Measurements from ENCODE around the gene TMEM272. TPM values are rescaled to one million over a fixed set of nuclear protein-coding genes. Genes with fewer than 3 reads are reported as not detected.

The TMEM272 gene
- total RNA-seq, 1 donor from 2014 or later: 0.25 TPM

DNA sequence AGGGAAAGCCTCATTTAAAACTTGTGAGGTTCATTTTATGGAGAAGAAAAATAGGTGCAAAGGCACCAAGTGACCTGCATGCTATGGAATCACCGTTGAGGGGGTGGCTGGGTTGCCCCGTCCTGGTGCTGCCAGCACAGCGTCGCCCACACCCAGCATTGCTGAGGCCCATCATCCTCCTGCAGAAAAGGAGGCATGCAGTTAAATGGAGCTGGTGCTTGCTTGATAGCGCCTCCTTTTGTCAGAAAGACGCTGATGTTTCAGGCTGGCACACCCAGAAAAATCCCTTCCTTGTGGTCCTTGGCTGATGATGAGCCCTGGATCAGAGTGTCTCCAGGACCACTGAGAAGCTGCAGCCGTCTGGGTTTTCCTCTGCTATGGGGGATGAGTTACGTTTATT is 77.9 kb downstream of the TMEM272 start:
- no peaks in the 10 kb centered on the region for H3K9me3 ChIP-seq
- intact Hi-C loops (cut with DNase I): no loop called here
- H3K4me1 ChIP-seq: peaks cover 40% of the 10 kb centered on the region
- H3K4me3 ChIP-seq: no peak overlapping the region
- H3K27ac ChIP-seq: no peak overlapping the region
- H3K36me3 ChIP-seq: peaks cover 0 to 12% of the 10 kb centered on the region in 2 donors
- DNase-seq (ENCODE audit: extremely low spot score in 2 of 2): peak in 1 of 2 donors; percentile 76
- TF ChIP-seq POLR2A (IDR thresholded peaks at IDR 0.05): no peak
- TF ChIP-seq, protein P1, sequence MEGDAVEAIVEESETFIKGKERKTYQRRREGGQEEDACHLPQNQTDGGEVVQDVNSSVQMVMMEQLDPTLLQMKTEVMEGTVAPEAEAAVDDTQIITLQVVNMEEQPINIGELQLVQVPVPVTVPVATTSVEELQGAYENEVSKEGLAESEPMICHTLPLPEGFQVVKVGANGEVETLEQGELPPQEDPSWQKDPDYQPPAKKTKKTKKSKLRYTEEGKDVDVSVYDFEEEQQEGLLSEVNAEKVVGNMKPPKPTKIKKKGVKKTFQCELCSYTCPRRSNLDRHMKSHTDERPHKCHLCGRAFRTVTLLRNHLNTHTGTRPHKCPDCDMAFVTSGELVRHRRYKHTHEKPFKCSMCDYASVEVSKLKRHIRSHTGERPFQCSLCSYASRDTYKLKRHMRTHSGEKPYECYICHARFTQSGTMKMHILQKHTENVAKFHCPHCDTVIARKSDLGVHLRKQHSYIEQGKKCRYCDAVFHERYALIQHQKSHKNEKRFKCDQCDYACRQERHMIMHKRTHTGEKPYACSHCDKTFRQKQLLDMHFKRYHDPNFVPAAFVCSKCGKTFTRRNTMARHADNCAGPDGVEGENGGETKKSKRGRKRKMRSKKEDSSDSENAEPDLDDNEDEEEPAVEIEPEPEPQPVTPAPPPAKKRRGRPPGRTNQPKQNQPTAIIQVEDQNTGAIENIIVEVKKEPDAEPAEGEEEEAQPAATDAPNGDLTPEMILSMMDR (IDR thresholded peaks at IDR 0.05): no peak
- no peak for TF ChIP-seq POLR2AphosphoS5 (IDR thresholded peaks at IDR 0.05; ENCODE audit: insufficient read depth in 1 of 2, low read depth in 1 of 2)
- no peaks in the 10 kb centered on the region for H3K27me3 ChIP-seq

- H3K36me3 ChIP-seq: peaks cover 0 to 24% of the 10 kb centered on the region in 2 donors
- intact Hi-C loops (cut with DNase I): no loop called here
- no peak overlapping the region for H3K4me3 ChIP-seq
- TF ChIP-seq, protein P1 (IDR thresholded peaks at IDR 0.05): no peak
- TF ChIP-seq POLR2AphosphoS5 (IDR thresholded peaks at IDR 0.05; ENCODE audit: insufficient read depth in 1 of 2, low read depth in 1 of 2): no peak
- TF ChIP-seq POLR2A (IDR thresholded peaks at IDR 0.05): no peak
- DNase-seq (ENCODE audit: extremely low spot score in 2 of 2): no peak
- H3K9me3 ChIP-seq: no peaks in the 10 kb centered on the region
- peaks cover 27% of the 10 kb centered on the region for H3K4me1 ChIP-seq
- H3K27me3 ChIP-seq: no peaks in the 10 kb centered on the region
- peak overlapping the region; percentile 86 for H3K27ac ChIP-seq
Observed at GRCh38 chr13:51765142-51765515, 79.8 kb downstream of the TMEM272 start.

GRCh38 chr13:51764184-51765141 is 80.5 kb downstream of the TMEM272 start:
- peaks cover 0 to 29% of the 10 kb centered on the region in 2 donors for H3K36me3 ChIP-seq
- no peaks in the 10 kb centered on the region for H3K9me3 ChIP-seq
- intact Hi-C loops (cut with DNase I): no loop called here
- peak in 1 of 2 donors; percentile 94 for DNase-seq (ENCODE audit: extremely low spot score in 2 of 2)
- TF ChIP-seq POLR2A (IDR thresholded peaks at IDR 0.05) (no peak), POLR2AphosphoS5 (IDR thresholded peaks at IDR 0.05; ENCODE audit: insufficient read depth in 1 of 2, low read depth in 1 of 2) (peak; percentile 52 to 76)
- TF ChIP-seq, protein P1 (IDR thresholded peaks at IDR 0.05): no peak
- H3K4me3 ChIP-seq: no peak overlapping the region
- H3K27ac ChIP-seq: peak overlapping the region; percentile 86
- no peaks in the 10 kb centered on the region for H3K27me3 ChIP-seq
- peaks cover 20% of the 10 kb centered on the region for H3K4me1 ChIP-seq

DNA sequence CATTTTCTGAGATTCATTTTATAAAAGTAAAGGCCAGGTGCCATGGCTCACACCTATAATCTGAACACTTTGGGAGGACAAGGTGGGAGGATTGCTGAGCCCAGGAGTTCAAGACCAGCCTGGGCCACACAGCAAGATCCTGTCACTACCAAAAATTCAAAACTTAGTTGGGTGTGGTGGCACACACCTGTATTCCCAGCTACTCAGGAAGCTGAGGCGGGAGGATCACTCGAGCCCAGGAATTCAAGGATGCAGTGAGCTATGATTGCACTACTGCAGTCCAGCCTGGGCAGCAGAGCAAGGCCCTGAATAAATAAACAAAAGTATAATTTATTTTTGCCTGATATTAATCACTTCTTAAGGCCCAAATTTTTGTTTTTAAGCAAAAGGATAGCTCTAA is 81.5 kb downstream of the TMEM272 start:
- Histone ChIP-seq H3K4me3 (no peak overlapping the region), H3K4me1 (peaks cover 13% of the 10 kb centered on the region), H3K9me3 (no peaks in the 10 kb centered on the region), H3K27me3 (no peaks in the 10 kb centered on the region), H3K27ac (peak overlapping the region; percentile 86), H3K36me3 (peaks cover 0 to 39% of the 10 kb centered on the region in 2 donors)
- TF ChIP-seq, protein P1 (IDR thresholded peaks at IDR 0.05): no peak
- no peak for TF ChIP-seq POLR2AphosphoS5 (IDR thresholded peaks at IDR 0.05; ENCODE audit: insufficient read depth in 1 of 2, low read depth in 1 of 2)
- TF ChIP-seq POLR2A (IDR thresholded peaks at IDR 0.05): no peak
- peak in 1 of 2 donors; percentile 76 for DNase-seq (ENCODE audit: extremely low spot score in 2 of 2)
- intact Hi-C loops (cut with DNase I): no loop called here

Other genes with a start within 250 kb of the TMEM272 start
- gene DHRS12, start 41.0 kb downstream of the TMEM272 start, total RNA-seq: 12.5 TPM
- gene CCDC70, start 16.8 kb upstream of the TMEM272 start, total RNA-seq: not detected
- 2.5 TPM for gene ATP7B, start 166.3 kb upstream of the TMEM272 start, total RNA-seq
- gene ALG11, start 167.2 kb upstream of the TMEM272 start, total RNA-seq: 12.5 TPM
- gene UTP14C, start 179.5 kb upstream of the TMEM272 start, total RNA-seq: 5.9 TPM

Measured in vagina (tissue), 2 donors.